IPS-15b (cell line): ENCODE results near the gene PKNOX2.

Experiments used
- H3K27me3 ChIP-seq: one replicate; pipeline ENCODE4 v1.6.1; 2013; ENCODE audit warnings: low read length; ENCODE audit not compliant: control insufficient read depth, insufficient read depth
- H3K36me3 ChIP-seq: one replicate; pipeline ENCODE4 v1.6.1; 2013; ENCODE audit warnings: low read length; ENCODE audit not compliant: control insufficient read depth, insufficient read depth
- H3K4me1 ChIP-seq: one replicate; pipeline ENCODE4 v1.6.1; 2013; ENCODE audit warnings: mild to moderate bottlenecking, low read length; ENCODE audit not compliant: control insufficient read depth, insufficient read depth
- H3K4me3 ChIP-seq: one replicate; pipeline ENCODE4 v1.5.1; 2013; ENCODE audit warnings: low read depth, low read length
- H3K9ac ChIP-seq: one replicate; pipeline ENCODE4 v1.6.1; 2013; ENCODE audit warnings: low read depth, mild to moderate bottlenecking, low read length
- H3K9me3 ChIP-seq: one replicate; pipeline ENCODE4 v1.6.1; 2013; ENCODE audit warnings: mild to moderate bottlenecking, low read length; ENCODE audit not compliant: control insufficient read depth, insufficient read depth

The PKNOX2 gene

GRCh38 chr11:125380756-125381445 lies 216.3 kb downstream of the PKNOX2 start:
- H3K9me3 ChIP-seq, result no peaks in the 10 kb centered on the region
- H3K27me3 ChIP-seq, result no peaks in the 10 kb centered on the region
- peaks cover 3% of the 10 kb centered on the region for H3K4me1 ChIP-seq
- H3K9ac ChIP-seq, result no peak overlapping the region
- no peak overlapping the region for H3K4me3 ChIP-seq
- H3K36me3 ChIP-seq, result no peaks in the 10 kb centered on the region

- Histone ChIP-seq H3K4me3 (no peak overlapping the region), H3K36me3 (no peaks in the 10 kb centered on the region), H3K4me1 (no peaks in the 10 kb centered on the region), H3K9ac (no peak overlapping the region), H3K9me3 (no peaks in the 10 kb centered on the region), H3K27me3 (no peaks in the 10 kb centered on the region)
Measured at GRCh38 chr11:125381499-125382044, 217.0 kb downstream of the PKNOX2 start.

DNA sequence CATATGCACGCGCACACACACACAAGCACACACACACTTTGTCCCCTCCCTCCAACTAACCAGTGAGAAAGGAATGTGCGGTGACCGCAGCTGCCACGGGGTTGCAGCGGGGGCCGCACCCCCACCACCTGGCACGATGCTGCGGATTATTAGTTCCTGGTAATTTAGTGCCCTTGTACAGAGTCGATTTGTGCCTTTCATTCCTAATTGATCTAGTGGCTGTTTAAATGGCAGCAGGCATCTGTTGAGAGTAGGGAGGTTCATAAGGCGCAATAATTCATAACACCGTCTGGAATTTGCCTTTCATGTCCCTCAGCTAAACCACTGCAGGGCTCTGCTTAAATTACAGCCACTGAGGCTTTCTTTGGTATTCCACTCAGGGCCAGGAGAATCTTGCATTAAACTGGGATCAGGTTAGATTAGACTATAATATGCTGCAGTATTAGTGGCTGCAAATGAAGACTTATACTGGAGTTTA lies 217.8 kb downstream of the PKNOX2 start:
- H3K9me3 ChIP-seq, result no peaks in the 10 kb centered on the region
- no peaks in the 10 kb centered on the region for H3K27me3 ChIP-seq
- no peaks in the 10 kb centered on the region for H3K4me1 ChIP-seq
- H3K36me3 ChIP-seq, result no peaks in the 10 kb centered on the region
- no peak overlapping the region for H3K9ac ChIP-seq
- no peak overlapping the region for H3K4me3 ChIP-seq

DNA sequence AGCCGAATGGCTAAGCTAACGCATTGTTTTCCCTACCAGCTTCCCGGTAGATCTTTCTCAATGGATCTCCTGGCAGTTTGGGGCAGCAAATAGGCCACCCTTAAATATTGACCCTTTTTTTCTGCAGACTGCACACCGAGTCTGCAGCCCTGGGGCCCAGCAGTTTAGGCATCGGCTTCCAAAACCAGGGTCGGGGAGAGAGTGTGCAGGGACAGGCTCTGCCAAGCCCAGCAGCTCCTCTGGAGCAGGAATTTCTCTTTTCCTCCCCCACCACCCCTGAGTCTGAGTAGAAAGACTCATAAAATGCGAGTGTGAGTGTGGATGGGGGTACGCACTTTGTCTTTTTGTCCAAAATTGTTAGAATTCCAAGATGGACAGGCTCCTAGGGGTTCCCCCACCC lies 218.3 kb downstream of the PKNOX2 start:
- Histone ChIP-seq H3K4me1 (no peaks in the 10 kb centered on the region), H3K27me3 (no peaks in the 10 kb centered on the region), H3K36me3 (no peaks in the 10 kb centered on the region), H3K9me3 (no peaks in the 10 kb centered on the region), H3K9ac (no peak overlapping the region), H3K4me3 (no peak overlapping the region)

DNA sequence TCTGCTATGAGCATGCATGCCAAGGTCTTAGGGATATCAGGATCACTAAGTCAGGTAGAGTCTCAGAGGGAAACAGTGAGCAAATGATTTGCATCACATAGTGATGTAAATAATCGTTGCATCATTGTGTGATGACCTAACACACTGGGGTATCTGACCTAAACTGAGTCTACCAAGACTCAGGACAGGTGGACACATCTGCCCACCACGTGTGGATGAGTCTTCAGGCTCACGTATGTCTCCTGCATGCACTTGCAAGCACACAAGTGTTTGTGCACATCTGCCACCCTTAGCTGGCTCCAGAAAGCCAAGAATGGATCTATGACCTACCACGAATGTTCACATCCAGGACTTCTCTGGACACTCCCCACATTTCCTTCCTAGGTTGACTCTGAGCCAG lies 220.3 kb downstream of the PKNOX2 start:
- no peaks in the 10 kb centered on the region for H3K36me3 ChIP-seq
- no peak overlapping the region for H3K9ac ChIP-seq
- no peak overlapping the region for H3K4me3 ChIP-seq
- H3K4me1 ChIP-seq, result no peaks in the 10 kb centered on the region
- H3K27me3 ChIP-seq, result no peaks in the 10 kb centered on the region
- H3K9me3 ChIP-seq, result no peaks in the 10 kb centered on the region

GRCh38 chr11:125387901-125388300 lies 223.3 kb downstream of the PKNOX2 start:
- no peaks in the 10 kb centered on the region for H3K36me3 ChIP-seq
- no peaks in the 10 kb centered on the region for H3K27me3 ChIP-seq
- H3K4me1 ChIP-seq, result peaks cover 7% of the 10 kb centered on the region
- no peak overlapping the region for H3K4me3 ChIP-seq
- no peak overlapping the region for H3K9ac ChIP-seq
- no peaks in the 10 kb centered on the region for H3K9me3 ChIP-seq

GRCh38 chr11:125388611-125389010 lies 224.1 kb downstream of the PKNOX2 start:
- Histone ChIP-seq H3K9ac (no peak overlapping the region), H3K27me3 (no peaks in the 10 kb centered on the region), H3K4me3 (no peak overlapping the region), H3K4me1 (peaks cover 7% of the 10 kb centered on the region), H3K36me3 (no peaks in the 10 kb centered on the region), H3K9me3 (no peaks in the 10 kb centered on the region)

GRCh38 chr11:125389339-125390166 lies 225.0 kb downstream of the PKNOX2 start:
- no peaks in the 10 kb centered on the region for H3K36me3 ChIP-seq
- H3K27me3 ChIP-seq, result no peaks in the 10 kb centered on the region
- H3K4me3 ChIP-seq, result no peak overlapping the region
- H3K4me1 ChIP-seq, result peaks cover 7% of the 10 kb centered on the region
- no peak overlapping the region for H3K9ac ChIP-seq
- no peaks in the 10 kb centered on the region for H3K9me3 ChIP-seq

DNA sequence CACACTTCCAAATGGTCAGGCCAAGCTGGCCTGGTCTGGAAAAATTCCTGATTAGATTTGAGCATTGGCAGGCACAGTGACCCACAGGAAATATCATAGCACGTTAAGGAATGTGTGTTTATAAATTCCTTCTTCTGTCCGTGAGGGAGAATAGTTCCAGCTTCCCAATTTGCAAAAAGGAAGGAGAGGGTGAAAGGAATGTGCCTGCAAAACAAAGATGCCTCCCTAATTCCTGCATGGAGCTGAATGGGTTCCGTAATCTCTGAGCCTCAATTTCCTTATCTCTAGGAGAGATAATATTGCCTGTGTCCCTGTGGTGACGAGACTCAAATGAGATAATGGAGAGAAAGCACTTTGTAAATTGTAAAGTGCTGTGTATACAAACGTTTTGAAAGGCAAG lies 226.4 kb downstream of the PKNOX2 start:
- Histone ChIP-seq H3K9ac (no peak overlapping the region), H3K4me1 (peaks cover 7% of the 10 kb centered on the region), H3K36me3 (no peaks in the 10 kb centered on the region), H3K9me3 (no peaks in the 10 kb centered on the region), H3K4me3 (no peak overlapping the region), H3K27me3 (no peaks in the 10 kb centered on the region)

DNA sequence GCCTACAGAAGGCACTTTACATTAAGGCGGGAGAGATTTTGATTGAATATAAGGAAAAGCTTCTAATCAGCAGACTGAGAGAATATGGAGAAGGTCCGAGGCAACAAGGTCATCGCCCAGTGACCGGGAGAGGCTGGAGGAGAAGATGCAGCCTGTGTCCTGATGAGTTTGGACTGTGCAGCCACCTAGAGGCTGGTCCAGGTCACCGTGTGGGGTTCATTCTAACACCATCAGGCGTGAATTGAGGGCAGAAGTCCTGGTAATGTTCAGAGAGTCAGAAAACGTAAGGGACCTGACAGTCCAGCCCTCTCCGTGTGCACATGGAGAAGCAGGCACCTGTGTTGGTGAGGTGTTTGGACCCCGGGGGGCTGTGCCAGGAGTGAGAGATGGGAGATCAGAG lies 228.8 kb downstream of the PKNOX2 start:
- Histone ChIP-seq H3K4me1 (peaks cover 7% of the 10 kb centered on the region), H3K27me3 (no peaks in the 10 kb centered on the region), H3K4me3 (no peak overlapping the region), H3K9me3 (no peaks in the 10 kb centered on the region), H3K9ac (no peak overlapping the region), H3K36me3 (no peaks in the 10 kb centered on the region)

DNA sequence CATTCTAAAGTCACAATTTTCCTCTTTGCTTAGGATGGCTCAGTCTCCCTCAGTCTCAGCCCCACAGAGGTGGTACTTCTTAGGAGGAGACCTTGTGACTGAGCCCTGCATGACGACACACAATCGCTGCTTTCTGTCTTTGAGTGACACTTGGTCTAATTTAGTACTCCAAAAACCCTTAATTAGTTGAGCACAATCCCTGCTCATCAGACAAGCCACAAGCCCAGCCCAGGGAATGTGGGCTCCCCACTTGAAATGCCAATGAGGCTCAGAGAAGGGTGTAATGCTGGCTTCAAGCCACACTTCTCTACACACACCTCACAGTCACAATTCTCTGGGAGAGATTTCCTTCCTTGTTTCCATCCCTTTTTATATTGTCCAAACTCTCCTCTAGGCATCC lies 229.7 kb downstream of the PKNOX2 start:
- H3K27me3 ChIP-seq, result no peaks in the 10 kb centered on the region
- H3K36me3 ChIP-seq, result no peaks in the 10 kb centered on the region
- H3K4me3 ChIP-seq, result no peak overlapping the region

DNA sequence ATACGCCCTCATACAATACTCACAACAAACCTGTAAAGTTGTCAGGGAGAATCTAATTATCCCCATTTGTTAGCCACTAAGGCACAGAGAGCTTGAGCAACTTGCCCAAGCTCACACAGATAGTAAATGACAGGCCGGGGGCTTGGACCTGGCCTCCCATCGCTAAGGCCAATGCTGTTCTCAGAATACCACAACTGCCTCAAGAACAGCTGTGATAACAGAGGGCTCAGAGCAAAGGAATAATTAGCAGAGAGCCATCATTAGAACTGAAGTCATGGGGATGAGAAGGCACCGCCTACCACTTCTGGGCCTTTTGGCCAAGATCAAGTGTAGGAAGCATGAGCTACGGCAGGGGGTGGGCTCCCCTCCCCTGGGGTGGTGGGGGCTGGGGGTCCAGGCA lies 232.9 kb downstream of the PKNOX2 start:
- Histone ChIP-seq H3K36me3 (no peaks in the 10 kb centered on the region), H3K4me3 (no peak overlapping the region), H3K4me1 (peaks cover 9% of the 10 kb centered on the region), H3K9ac (no peak overlapping the region), H3K27me3 (no peaks in the 10 kb centered on the region), H3K9me3 (no peaks in the 10 kb centered on the region)

More for the DNA sequence above, 229.7 kb downstream of the PKNOX2 start:
- no peaks in the 10 kb centered on the region for H3K9me3 ChIP-seq
- H3K4me1 ChIP-seq, result peaks cover 7% of the 10 kb centered on the region
- no peak overlapping the region for H3K9ac ChIP-seq
